OCI-LY3 (cell line): ENCODE measurements around the gene SEPTIN11.

Source experiments
- CTCF ChIP-seq: fragments of 200-600, 300-600 bp; sonication (generic); IDR thresholded peaks from 2 replicates; pipeline ENCODE4 v1.5.1; 2014; ENCODE audit warnings: antibody characterized with exemption, low read length, low read depth
- EZH2phosphoT487 ChIP-seq: fragments of 200-600 bp; shearing (Covaris generic); IDR thresholded peaks from 2 replicates; pipeline ENCODE4 v1.6.1; 2018; ENCODE audit warnings: antibody characterized with exemption, mixed run types, low read depth

- no peak for TF ChIP-seq CTCF
- TF ChIP-seq EZH2phosphoT487, result no peak
Measured at GRCh38 chr4:76987153-76987591, 37.6 kb downstream of the SEPTIN11 start.
